IPS-18a (cell line): ENCODE data around the gene CCDC141.

Source experiments
- H3K27ac ChIP-seq: one replicate; pipeline ENCODE4 v1.5.1; 2013; ENCODE audit warnings: low read length
- H3K27me3 ChIP-seq: one replicate; pipeline ENCODE4 v1.6.1; 2013; ENCODE audit warnings: mild to moderate bottlenecking, low read length; ENCODE audit not compliant: control insufficient read depth, insufficient read depth
- H3K36me3 ChIP-seq: one replicate; pipeline ENCODE4 v1.6.1; 2013; ENCODE audit warnings: low read depth, low read length; ENCODE audit not compliant: control insufficient read depth
- H3K4me1 ChIP-seq: one replicate; pipeline ENCODE4 v1.6.1; 2013; ENCODE audit warnings: low read depth, low read length; ENCODE audit not compliant: control insufficient read depth
- H3K4me3 ChIP-seq: one replicate; pipeline ENCODE4 v1.5.1; 2013; ENCODE audit warnings: low read length
- H3K9ac ChIP-seq: one replicate; pipeline ENCODE4 v1.6.1; 2013; ENCODE audit warnings: mild to moderate bottlenecking, low read length, moderate library complexity
- H3K9me3 ChIP-seq: one replicate; pipeline ENCODE4 v1.6.1; 2013; ENCODE audit warnings: low read depth, low read length; ENCODE audit not compliant: control insufficient read depth

The CCDC141 gene

GRCh38 chr2:178905261-178905660 is 144.7 kb downstream of the CCDC141 start:
- no peaks in the 10 kb centered on the region for H3K27me3 ChIP-seq
- H3K4me3 ChIP-seq, result no peak overlapping the region
- no peaks in the 10 kb centered on the region for H3K9me3 ChIP-seq
- H3K4me1 ChIP-seq, result no peaks in the 10 kb centered on the region
- H3K27ac ChIP-seq, result no peak overlapping the region
- H3K9ac ChIP-seq, result no peak overlapping the region
- no peaks in the 10 kb centered on the region for H3K36me3 ChIP-seq

- Histone ChIP-seq H3K4me3 (no peak overlapping the region), H3K4me1 (no peaks in the 10 kb centered on the region), H3K9me3 (no peaks in the 10 kb centered on the region), H3K27ac (no peak overlapping the region), H3K9ac (no peak overlapping the region), H3K27me3 (no peaks in the 10 kb centered on the region), H3K36me3 (no peaks in the 10 kb centered on the region)
These were observed 150.3 kb downstream of the CCDC141 start for GRCh38 chr2:178899656-178900055.

GRCh38 chr2:178895872-178896271 is 154.1 kb downstream of the CCDC141 start:
- no peak overlapping the region for H3K9ac ChIP-seq
- no peaks in the 10 kb centered on the region for H3K36me3 ChIP-seq
- H3K27ac ChIP-seq, result no peak overlapping the region
- H3K9me3 ChIP-seq, result no peaks in the 10 kb centered on the region
- H3K4me1 ChIP-seq, result no peaks in the 10 kb centered on the region
- H3K4me3 ChIP-seq, result no peak overlapping the region
- no peaks in the 10 kb centered on the region for H3K27me3 ChIP-seq

GRCh38 chr2:178895171-178895570 is 154.8 kb downstream of the CCDC141 start:
- no peak overlapping the region for H3K27ac ChIP-seq
- H3K4me3 ChIP-seq, result no peak overlapping the region
- no peaks in the 10 kb centered on the region for H3K27me3 ChIP-seq
- H3K4me1 ChIP-seq, result no peaks in the 10 kb centered on the region
- H3K36me3 ChIP-seq, result no peaks in the 10 kb centered on the region
- no peak overlapping the region for H3K9ac ChIP-seq
- no peaks in the 10 kb centered on the region for H3K9me3 ChIP-seq

- no peaks in the 10 kb centered on the region for H3K36me3 ChIP-seq
- H3K27me3 ChIP-seq, result no peaks in the 10 kb centered on the region
- H3K27ac ChIP-seq, result no peak overlapping the region
- no peak overlapping the region for H3K4me3 ChIP-seq
- H3K4me1 ChIP-seq, result no peaks in the 10 kb centered on the region
- no peak overlapping the region for H3K9ac ChIP-seq
- no peaks in the 10 kb centered on the region for H3K9me3 ChIP-seq
These were observed 156.9 kb downstream of the CCDC141 start for GRCh38 chr2:178892751-178893625.

- no peaks in the 10 kb centered on the region for H3K36me3 ChIP-seq
- no peaks in the 10 kb centered on the region for H3K4me1 ChIP-seq
- no peaks in the 10 kb centered on the region for H3K27me3 ChIP-seq
- no peak overlapping the region for H3K9ac ChIP-seq
- no peak overlapping the region for H3K27ac ChIP-seq
- no peak overlapping the region for H3K4me3 ChIP-seq
- no peaks in the 10 kb centered on the region for H3K9me3 ChIP-seq
These were observed 157.9 kb downstream of the CCDC141 start for GRCh38 chr2:178891959-178892485.

GRCh38 chr2:178891265-178891958 is 158.5 kb downstream of the CCDC141 start:
- Histone ChIP-seq H3K36me3 (no peaks in the 10 kb centered on the region), H3K9me3 (no peaks in the 10 kb centered on the region), H3K27me3 (no peaks in the 10 kb centered on the region), H3K9ac (no peak overlapping the region), H3K4me3 (no peak overlapping the region), H3K4me1 (no peaks in the 10 kb centered on the region), H3K27ac (no peak overlapping the region)

- H3K9ac ChIP-seq, result no peak overlapping the region
- no peaks in the 10 kb centered on the region for H3K27me3 ChIP-seq
- H3K9me3 ChIP-seq, result no peaks in the 10 kb centered on the region
- peaks cover 6% of the 10 kb centered on the region for H3K4me1 ChIP-seq
- no peaks in the 10 kb centered on the region for H3K36me3 ChIP-seq
- no peak overlapping the region for H3K4me3 ChIP-seq
- H3K27ac ChIP-seq, result no peak overlapping the region
These were observed 163.9 kb downstream of the CCDC141 start for GRCh38 chr2:178886006-178886405.

GRCh38 chr2:178884440-178884839 is 165.5 kb downstream of the CCDC141 start:
- H3K27me3 ChIP-seq, result no peaks in the 10 kb centered on the region
- peaks cover 6% of the 10 kb centered on the region for H3K4me1 ChIP-seq
- no peak overlapping the region for H3K4me3 ChIP-seq
- H3K27ac ChIP-seq, result no peak overlapping the region
- H3K9ac ChIP-seq, result no peak overlapping the region
- H3K36me3 ChIP-seq, result no peaks in the 10 kb centered on the region
- no peaks in the 10 kb centered on the region for H3K9me3 ChIP-seq

- H3K9ac ChIP-seq, result no peak overlapping the region
- no peaks in the 10 kb centered on the region for H3K9me3 ChIP-seq
- no peaks in the 10 kb centered on the region for H3K36me3 ChIP-seq
- H3K27me3 ChIP-seq, result no peaks in the 10 kb centered on the region
- H3K4me1 ChIP-seq, result peaks cover 6% of the 10 kb centered on the region
- H3K27ac ChIP-seq, result no peak overlapping the region
- no peak overlapping the region for H3K4me3 ChIP-seq
These were observed 167.1 kb downstream of the CCDC141 start for GRCh38 chr2:178882666-178883440.

- H3K9me3 ChIP-seq, result no peaks in the 10 kb centered on the region
- no peak overlapping the region for H3K9ac ChIP-seq
- no peak overlapping the region for H3K27ac ChIP-seq
- no peaks in the 10 kb centered on the region for H3K36me3 ChIP-seq
- H3K4me3 ChIP-seq, result no peak overlapping the region
- no peaks in the 10 kb centered on the region for H3K27me3 ChIP-seq
- peaks cover 3% of the 10 kb centered on the region for H3K4me1 ChIP-seq
These were observed 168.9 kb downstream of the CCDC141 start for GRCh38 chr2:178881075-178881474.
